ENCODE data around the gene IMMT.

GRCh38 chr2:86170449-86170848, 24.8 kb downstream of the IMMT start:
- TF ChIP-seq CTCF (IDR thresholded peaks at IDR 0.05) = no peak
- TF ChIP-seq POLR2A (IDR thresholded peaks at IDR 0.05) = no peak
